PC-3 (cell line): ENCODE results near the gene COL1A1. TPM values are rescaled to one million over a fixed set of nuclear protein-coding genes. Genes with fewer than 3 reads are reported as not detected.
A peak's percentile ranks its signal among the peaks of the same experiment; 100 is the strongest.

ENCODE experiments used
- ATAC-seq: fragments of 200-7000 bp; cut with Tn5 transposase; 2 replicates; pipeline ENCODE4 v1.9.1; 2020; ENCODE audit warnings: mild to moderate bottlenecking, moderate library complexity
- BruUV-seq: library from RNA; stranded (reverse); fragments of 400-500 nt; replicated peaks from 2 replicates; lab custom pipeline; 2021; lab: Mats Ljungman, UMichigan
- CTCF ChIA-PET: fragments of 300-600 bp; sonication (Branson Sonifier 250); formaldehyde crosslinking; loops from one replicate; lab custom pipeline; 2022; ENCODE audit warnings: antibody characterized with exemption; lab: Charles Lee
- POLR2A ChIA-PET: fragments of 300-600 bp; sonication (Branson Sonifier 250); formaldehyde crosslinking; loops from one replicate; lab custom pipeline; 2022; ENCODE audit warnings: antibody characterized with exemption; ENCODE audit not compliant: unreplicated experiment; lab: Charles Lee
- DNase-seq: peaks from one replicate; pipeline ENCODE4 v3.0.0-alpha.2; 2015
- H2AFZ ChIP-seq: fragments of 300-600 bp; sonication (generic); 2 replicates; pipeline ENCODE4 v1.6.0; 2016; ENCODE audit warnings: antibody characterized with exemption, low read length
- H3F3A ChIP-seq: fragments of 300-600 bp; sonication (generic); one replicate; pipeline ENCODE4 v1.6.0; 2017; ENCODE audit warnings: antibody characterized with exemption, low read length, control low read depth, mild to moderate bottlenecking; ENCODE audit not compliant: unreplicated experiment
- H3K27ac ChIP-seq: fragments of 300-600 bp; sonication (generic); 2 replicates; pipeline ENCODE4 v1.5.1; 2016; ENCODE audit warnings: mild to moderate bottlenecking, low read length
- H3K27me3 ChIP-seq: fragments of 300-600 bp; sonication (generic); 2 replicates; pipeline ENCODE4 v1.6.1; 2016; ENCODE audit warnings: low read length, mixed read lengths
- H3K36me3 ChIP-seq: fragments of 300-600 bp; sonication (generic); 2 replicates; pipeline ENCODE4 v1.6.1; 2016; ENCODE audit warnings: low read depth, mixed run types, low read length, mixed read lengths
- H3K4me1 ChIP-seq: fragments of 300-600 bp; sonication (generic); 2 replicates; pipeline ENCODE4 v1.5.1; 2016; ENCODE audit warnings: low read length; ENCODE audit not compliant: insufficient read depth
- H3K4me2 ChIP-seq: fragments of 300-600 bp; sonication (generic); 2 replicates; pipeline ENCODE4 v1.6.0; 2016; ENCODE audit warnings: low read length
- H3K4me3 ChIP-seq: fragments of 300-600 bp; sonication (generic); 2 replicates; pipeline ENCODE4 v1.5.1; 2016; ENCODE audit warnings: mild to moderate bottlenecking, low read length, mixed read lengths
- H3K79me2 ChIP-seq: fragments of 300-600 bp; sonication (generic); 2 replicates; pipeline ENCODE4 v1.6.1; 2017; ENCODE audit warnings: low read length, mixed read lengths
- H3K9ac ChIP-seq: fragments of 300-600 bp; sonication (generic); 2 replicates; pipeline ENCODE4 v1.6.0; 2016; ENCODE audit warnings: mild to moderate bottlenecking, low read length
- H3K9me2 ChIP-seq: fragments of 300-600 bp; sonication (generic); replicated peaks from 2 replicates; pipeline ENCODE4 v1.6.1; 2016; ENCODE audit warnings: mixed run types, low read length, mixed read lengths
- H3K9me3 ChIP-seq: fragments of 300-600 bp; sonication (generic); 2 replicates; pipeline ENCODE4 v1.6.1; 2016; ENCODE audit warnings: low read length, mixed read lengths
- H4K20me1 ChIP-seq: fragments of 300-600 bp; sonication (generic); 2 replicates; pipeline ENCODE4 v1.6.1; 2016; ENCODE audit warnings: low read length, mixed read lengths
- CTCF ChIP-seq: fragments of 300-600 bp; sonication (generic); conservative IDR thresholded peaks from 2 replicates; pipeline ENCODE4 v1.5.1; 2017; ENCODE audit warnings: antibody characterized with exemption, low read depth, mild to moderate bottlenecking, low read length
- EZH2 ChIP-seq: fragments of 300-600 bp; sonication (generic); IDR thresholded peaks from one replicate; pipeline ENCODE4 v1.6.1; 2017; ENCODE audit warnings: antibody characterized with exemption, mild to moderate bottlenecking, low read length; ENCODE audit not compliant: unreplicated experiment
- EZH2phosphoT487 ChIP-seq: fragments of 300-600 bp; sonication (generic); IDR thresholded peaks from 2 replicates; pipeline ENCODE4 v1.6.1; 2018; ENCODE audit warnings: mild to moderate bottlenecking, antibody characterized with exemption, low read length, borderline replicate concordance
- intact Hi-C: fragments of 100-400 bp; cut with micrococcal nuclease; formaldehyde crosslinking; loops from 2 replicates; pipeline ENCODE4 v1.9.0; 2023
- total RNA-seq: library from RNA; depleted of rRNA; stranded (reverse); fragments of >200 nt; gene quantifications from 2 replicates; pipeline ENCODE4 v1.2.3, GENCODE V29; 2014

Gene COL1A1
- total RNA-seq, 1 experiment from 2014 or later, result 30.6 TPM

GRCh38 chr17:50199211-50199802 is 2.1 kb downstream of the COL1A1 start:
- H3K9me3 ChIP-seq, result no peaks in the 10 kb centered on the region
- no peaks in the 10 kb centered on the region for H3K79me2 ChIP-seq
- H2AFZ ChIP-seq, result peak overlapping the region; percentile 85
- ChIA-PET POLR2A (interaction anchor here (0.7 kb wide), 1 partner anchor 92 kb away, joined by 3 read pairs; no protein-coding TSS in a partner anchor), CTCF (interaction anchor here (0.6 to 2.1 kb wide), 8 partner anchors 47 to 280 kb away, joined by 3 to 53 read pairs (median 10); partner anchors contain the start of gene TMEM92)
- H4K20me1 ChIP-seq, result no peaks in the 10 kb centered on the region
- TF ChIP-seq CTCF (no peak), EZH2 (no peak), EZH2phosphoT487 (no peak)
- no peaks in the 10 kb centered on the region for H3K36me3 ChIP-seq
- H3K9ac ChIP-seq, result peak overlapping the region; percentile 84
- H3K4me3 ChIP-seq, result peak overlapping the region; percentile 69
- H3K9me2 ChIP-seq, result no peaks in the 10 kb centered on the region
- H3K27me3 ChIP-seq, result 0 out of 2 replicates have a peak, but pooled peaks cover 6% of the 10 kb centered on the region
- no peak for DNase-seq
- BruUV-seq, result no TSS peak
- ATAC-seq, result no peak
- peak overlapping the region; percentile 85 for H3K4me2 ChIP-seq
- intact Hi-C loops, result no loop called here
- peaks cover 18% of the 10 kb centered on the region for H3K4me1 ChIP-seq
- peak overlapping the region; percentile 92 for H3K27ac ChIP-seq
- no peaks in the 10 kb centered on the region for H3F3A ChIP-seq

- Histone ChIP-seq H2AFZ (no peak overlapping the region), H3K4me1 (peaks cover 18% of the 10 kb centered on the region), H3K27ac (peak overlapping the region; percentile 92), H4K20me1 (no peaks in the 10 kb centered on the region), H3K27me3 (0 out of 2 replicates have a peak, but pooled peaks cover 6% of the 10 kb centered on the region), H3K9ac (peak overlapping the region; percentile 84), H3K4me2 (peak overlapping the region; percentile 85), H3K36me3 (no peaks in the 10 kb centered on the region), H3F3A (no peaks in the 10 kb centered on the region), H3K9me3 (no peaks in the 10 kb centered on the region), H3K4me3 (peak overlapping the region; percentile 69; the same call in 1 of the 2 replicates), H3K79me2 (no peaks in the 10 kb centered on the region), H3K9me2 (no peaks in the 10 kb centered on the region)
- ATAC-seq (peak; percentile 5; the same call in 1 of the 2 replicates), DNase-seq (peak; percentile 91)
- ChIA-PET CTCF (interaction anchor here (0.6 to 1.1 kb wide), 6 partner anchors 10 to 1150 kb away, joined by 3 to 19 read pairs (median 4); no protein-coding TSS in a partner anchor), POLR2A (interaction anchor here (0.6 kb wide), 1 partner anchor 46 kb away, joined by 4 read pairs; no protein-coding TSS in a partner anchor)
- intact Hi-C loops, result loop anchor here (1.0 kb wide), 2 partner anchors 29 to 104 kb away; no protein-coding TSS in a partner anchor
- no TSS peak for BruUV-seq
- TF ChIP-seq CTCF, result peak; percentile 95
- no peak for TF ChIP-seq EZH2phosphoT487
These were observed 3.3 kb downstream of the COL1A1 start for GRCh38 chr17:50198026-50198669.
